ENCODE results near the gene PHACTR2.

Gene PHACTR2

DNA sequence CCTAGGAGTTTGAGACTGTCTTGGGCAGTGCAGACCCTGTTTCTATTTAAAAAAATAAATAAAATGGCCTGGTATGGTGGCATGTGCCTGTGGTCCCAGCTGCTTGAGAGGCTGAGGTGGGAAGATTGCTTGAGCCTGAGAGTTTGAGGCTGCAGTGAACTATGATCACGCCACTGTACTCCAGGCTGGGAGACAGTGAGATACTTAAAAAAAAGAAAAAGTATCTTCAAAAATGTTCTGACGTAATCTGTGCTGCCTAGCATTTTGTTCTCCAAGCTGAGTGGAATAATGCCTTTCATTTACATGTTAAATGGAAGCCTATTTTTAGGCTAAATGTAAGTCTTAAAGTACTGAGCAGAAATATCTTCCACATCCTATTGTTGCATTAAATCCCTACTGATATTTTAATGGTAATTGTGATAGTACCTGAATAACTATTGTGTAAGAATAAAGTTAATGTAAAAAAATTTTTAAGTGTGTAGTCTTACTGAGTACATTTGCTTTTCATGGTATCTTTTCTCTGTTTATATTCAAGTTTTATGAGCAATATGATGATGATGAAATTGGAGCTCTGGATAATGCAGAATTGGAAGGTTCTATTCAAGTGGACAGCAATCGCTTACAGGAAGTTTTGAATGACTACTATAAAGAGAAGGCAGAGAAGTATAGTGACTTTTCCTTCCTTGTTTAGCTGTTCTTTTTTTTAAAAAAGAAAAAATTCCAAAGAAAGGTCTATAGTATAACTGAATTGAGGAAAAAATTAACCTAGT, 182.3 kb downstream of the PHACTR2 start:
- TF ChIP-seq, protein P1, sequence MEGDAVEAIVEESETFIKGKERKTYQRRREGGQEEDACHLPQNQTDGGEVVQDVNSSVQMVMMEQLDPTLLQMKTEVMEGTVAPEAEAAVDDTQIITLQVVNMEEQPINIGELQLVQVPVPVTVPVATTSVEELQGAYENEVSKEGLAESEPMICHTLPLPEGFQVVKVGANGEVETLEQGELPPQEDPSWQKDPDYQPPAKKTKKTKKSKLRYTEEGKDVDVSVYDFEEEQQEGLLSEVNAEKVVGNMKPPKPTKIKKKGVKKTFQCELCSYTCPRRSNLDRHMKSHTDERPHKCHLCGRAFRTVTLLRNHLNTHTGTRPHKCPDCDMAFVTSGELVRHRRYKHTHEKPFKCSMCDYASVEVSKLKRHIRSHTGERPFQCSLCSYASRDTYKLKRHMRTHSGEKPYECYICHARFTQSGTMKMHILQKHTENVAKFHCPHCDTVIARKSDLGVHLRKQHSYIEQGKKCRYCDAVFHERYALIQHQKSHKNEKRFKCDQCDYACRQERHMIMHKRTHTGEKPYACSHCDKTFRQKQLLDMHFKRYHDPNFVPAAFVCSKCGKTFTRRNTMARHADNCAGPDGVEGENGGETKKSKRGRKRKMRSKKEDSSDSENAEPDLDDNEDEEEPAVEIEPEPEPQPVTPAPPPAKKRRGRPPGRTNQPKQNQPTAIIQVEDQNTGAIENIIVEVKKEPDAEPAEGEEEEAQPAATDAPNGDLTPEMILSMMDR (IDR thresholded peaks at IDR 0.05; ENCODE audit: low read length), result no peak
- TF ChIP-seq EZH2 (optimal IDR thresholded peaks at IDR 0.05; ENCODE audit: low read depth, low read length), result no peak
- TF ChIP-seq EZH2phosphoT487 (IDR thresholded peaks at IDR 0.05; ENCODE audit: low read length), result no peak
- Histone ChIP-seq H4K20me1 (ENCODE audit: insufficient read depth, low read length) (no peaks in the 10 kb centered on the region), H3K4me3 (ENCODE audit: low read length) (no peak overlapping the region), H3K4me1 (ENCODE audit: low read length) (no peaks in the 10 kb centered on the region), H3K9me3 (replicated peaks; ENCODE audit: insufficient read depth, low read length) (no peaks in the 10 kb centered on the region), H3K9me2 (replicated peaks; ENCODE audit: insufficient read depth, low read length) (no peaks in the 10 kb centered on the region), H2AFZ (ENCODE audit: low read length) (no peak overlapping the region), H3K79me2 (ENCODE audit: low read length) (no peaks in the 10 kb centered on the region), H3K36me3 (replicated peaks; ENCODE audit: insufficient read depth, low read length) (no peaks in the 10 kb centered on the region; the same call in 1 of the 2 replicates), H3K27ac (ENCODE audit: low read length) (no peak overlapping the region), H3K27me3 (replicated peaks; ENCODE audit: insufficient read depth, low read length) (no peaks in the 10 kb centered on the region), H3K4me2 (ENCODE audit: low read depth, low read length) (no peak overlapping the region), H3K9ac (ENCODE audit: low read length) (no peak overlapping the region), H3F3A (ENCODE audit: insufficient read depth, low read length) (no peaks in the 10 kb centered on the region)
- no peak for DNase-seq

DNA sequence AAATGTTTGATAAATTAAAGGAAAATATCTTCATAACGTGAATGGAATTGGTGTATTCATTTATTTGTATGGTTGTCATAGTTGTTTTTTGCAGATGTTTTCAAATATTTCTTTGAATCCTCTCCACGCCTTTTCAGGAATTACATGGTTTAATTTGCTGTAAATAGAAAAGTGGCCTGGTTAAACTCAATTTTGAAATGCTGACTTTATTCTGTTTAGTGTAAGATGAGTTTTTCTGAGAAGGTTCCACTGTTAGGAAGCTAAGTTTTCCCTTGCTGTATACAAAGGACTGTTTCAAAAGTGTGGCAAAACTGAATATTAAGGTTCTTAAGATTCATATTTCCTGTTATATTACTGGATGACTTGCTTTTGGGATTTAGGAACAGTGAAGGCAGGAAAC, 186.0 kb downstream of the PHACTR2 start:
- no peaks in the 10 kb centered on the region for H3K27me3 ChIP-seq (replicated peaks; ENCODE audit: insufficient read depth, low read length)
- H3K9ac ChIP-seq (ENCODE audit: low read length), result no peak overlapping the region
- H2AFZ ChIP-seq (ENCODE audit: low read length), result no peak overlapping the region
- no peaks in the 10 kb centered on the region for H4K20me1 ChIP-seq (ENCODE audit: insufficient read depth, low read length)
- no peak overlapping the region for H3K4me2 ChIP-seq (ENCODE audit: low read depth, low read length)
- no peaks in the 10 kb centered on the region for H3K9me3 ChIP-seq (replicated peaks; ENCODE audit: insufficient read depth, low read length)
- TF ChIP-seq EZH2phosphoT487 (IDR thresholded peaks at IDR 0.05; ENCODE audit: low read length) (no peak), EZH2 (optimal IDR thresholded peaks at IDR 0.05; ENCODE audit: low read depth, low read length) (no peak)
- TF ChIP-seq, protein P1 (IDR thresholded peaks at IDR 0.05; ENCODE audit: low read length), result no peak
- H3K36me3 ChIP-seq (replicated peaks; ENCODE audit: insufficient read depth, low read length), result no peaks in the 10 kb centered on the region; the same call in 1 of the 2 replicates
- no peak overlapping the region for H3K27ac ChIP-seq (ENCODE audit: low read length)
- no peaks in the 10 kb centered on the region for H3K9me2 ChIP-seq (replicated peaks; ENCODE audit: insufficient read depth, low read length)
- no peaks in the 10 kb centered on the region for H3K4me1 ChIP-seq (ENCODE audit: low read length)
- H3F3A ChIP-seq (ENCODE audit: insufficient read depth, low read length), result no peaks in the 10 kb centered on the region
- no peak for DNase-seq
- no peak overlapping the region for H3K4me3 ChIP-seq (ENCODE audit: low read length)
- no peaks in the 10 kb centered on the region for H3K79me2 ChIP-seq (ENCODE audit: low read length)

DNA sequence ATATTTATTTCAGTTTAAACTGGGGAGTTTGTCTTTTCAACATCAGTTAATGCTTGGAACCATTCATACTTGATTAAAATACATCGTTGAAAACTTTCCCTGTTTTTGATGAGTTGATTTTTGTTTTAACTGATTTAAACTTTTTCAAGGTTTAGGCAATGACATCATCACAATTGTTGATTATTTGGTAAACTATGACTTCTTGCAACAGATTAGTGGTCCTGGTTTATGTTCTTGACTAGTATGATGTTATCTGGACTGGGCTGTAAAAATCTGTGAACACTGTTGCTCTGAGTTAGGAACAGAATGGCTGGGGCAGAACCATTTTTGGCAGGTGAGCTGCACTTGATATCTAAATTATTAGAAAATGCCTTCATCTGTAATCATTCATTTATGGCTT, 186.5 kb downstream of the PHACTR2 start, which contains the start of gene ZC2HC1B:
Gene ZC2HC1B, plus strand, starts transcription at position 241 of the 400 bp plus-strand sequence. Its CDS starts 66 bp downstream, at position 307.
- H3K27me3 ChIP-seq (replicated peaks; ENCODE audit: insufficient read depth, low read length), result no peaks in the 10 kb centered on the region
- no peak within 1 kb of the TSS for H3K4me2 ChIP-seq (ENCODE audit: low read depth, low read length)
- TF ChIP-seq, protein P1 (IDR thresholded peaks at IDR 0.05; ENCODE audit: low read length), result no peak
- TF ChIP-seq EZH2phosphoT487 (IDR thresholded peaks at IDR 0.05; ENCODE audit: low read length), result no peak
- H3K9me3 ChIP-seq (replicated peaks; ENCODE audit: insufficient read depth, low read length), result no peaks in the 10 kb centered on the region
- H3K79me2 ChIP-seq (ENCODE audit: low read length), result no peaks in the 10 kb centered on the region
- H2AFZ ChIP-seq (ENCODE audit: low read length), result no peak within 1 kb of the TSS
- H4K20me1 ChIP-seq (ENCODE audit: insufficient read depth, low read length), result no peaks in the 10 kb centered on the region
- H3K4me1 ChIP-seq (ENCODE audit: low read length), result no peaks in the 10 kb centered on the region
- H3K9ac ChIP-seq (ENCODE audit: low read length), result no peak within 1 kb of the TSS
- no peak within 1 kb of the TSS for H3K27ac ChIP-seq (ENCODE audit: low read length)
- no peaks in the 10 kb centered on the region for H3F3A ChIP-seq (ENCODE audit: insufficient read depth, low read length)
- no peaks in the 10 kb centered on the region; the same call in 1 of the 2 replicates for H3K36me3 ChIP-seq (replicated peaks; ENCODE audit: insufficient read depth, low read length)
- H3K4me3 ChIP-seq (ENCODE audit: low read length), result no peak within 1 kb of the TSS
- no peak for DNase-seq
- no peaks in the 10 kb centered on the region for H3K9me2 ChIP-seq (replicated peaks; ENCODE audit: insufficient read depth, low read length)

Measured in MM.1S (cell line).